ENCODE measurements around the gene APOB. TPM values are rescaled to one million over a fixed set of nuclear protein-coding genes. Genes with fewer than 3 reads are reported as not detected.
A peak's percentile ranks its signal among the peaks of the same experiment; 100 is the strongest.

The APOB gene
- total RNA-seq, 2 donors from 2014 or later = 0.09 to 0.91 TPM

DNA sequence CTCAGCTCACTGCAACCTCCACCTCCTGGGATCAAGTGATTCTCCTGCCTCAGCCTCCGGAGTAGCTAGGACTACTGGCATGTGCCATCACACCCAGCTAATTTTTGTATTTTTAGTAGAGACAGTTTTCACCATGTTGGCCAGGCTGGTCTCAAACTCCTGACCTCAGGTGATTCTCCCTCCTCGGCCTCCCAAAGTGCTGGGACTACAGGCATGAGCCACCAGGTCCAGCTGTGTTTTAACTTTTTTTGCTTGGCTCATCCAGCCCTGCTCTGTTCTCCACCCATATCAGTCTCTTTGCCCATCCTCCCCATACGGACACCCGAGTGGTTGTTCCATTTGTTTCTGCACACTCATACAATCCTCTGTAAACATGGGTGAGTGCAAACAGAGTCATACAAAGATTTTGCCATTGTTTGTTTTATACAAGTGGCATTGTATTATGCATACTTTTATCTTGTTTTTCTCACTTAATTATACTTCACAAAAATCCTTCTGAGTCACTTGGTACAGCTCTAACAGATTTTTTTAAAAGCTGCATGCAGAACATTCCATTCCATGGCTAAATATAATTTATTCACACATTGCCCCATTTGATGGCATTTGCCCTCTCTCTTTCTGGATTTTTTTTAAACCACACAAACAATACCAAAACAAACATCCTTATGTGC, 5.3 kb downstream of the APOB start:
- Histone ChIP-seq H3K27me3 (replicated peaks; ENCODE audit: insufficient read depth) (no peaks in the 10 kb centered on the region), H3K27ac (no peak overlapping the region), H3K36me3 (no peaks in the 10 kb centered on the region), H3K4me1 (replicated peaks) (no peaks in the 10 kb centered on the region), H3K4me3 (no peak overlapping the region), H3K9me3 (no peaks in the 10 kb centered on the region)
- TF ChIP-seq POLR2A (IDR thresholded peaks at IDR 0.05) (no peak), POLR2AphosphoS5 (IDR thresholded peaks at IDR 0.05) (peak; percentile 51)
- WGBS = 53% methylated on average over 4 of the region's 4 CpGs
- intact Hi-C loops (cut with DNase I) = loop anchor here (2.0 to 5.0 kb wide), 2 partner anchors 46 to 66 kb away; no protein-coding TSS in a partner anchor
- DNase-seq (ENCODE audit: low spot score) = no peak

DNA sequence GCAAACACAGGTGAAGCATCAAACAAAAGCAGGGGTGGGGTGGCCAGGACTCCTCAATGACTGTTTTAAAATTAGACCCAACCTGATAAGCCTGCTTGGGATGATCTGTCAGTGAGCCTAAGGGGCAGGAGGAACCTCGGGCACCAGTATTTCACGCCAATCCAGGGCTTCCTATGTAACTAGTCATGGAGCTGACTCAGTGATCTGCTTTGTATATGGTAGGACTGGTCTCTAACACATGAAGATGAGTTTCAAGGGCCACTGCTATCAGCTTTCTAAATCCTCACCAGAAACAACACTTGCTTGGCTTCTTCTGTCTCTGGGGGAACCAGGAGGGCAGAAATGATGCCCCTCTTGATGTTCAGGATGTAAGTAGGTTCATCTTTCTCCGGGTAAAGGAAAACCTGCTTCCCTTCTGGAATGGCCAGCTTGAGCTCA, 6.2 kb downstream of the APOB start:
- no peak for TF ChIP-seq POLR2A (IDR thresholded peaks at IDR 0.05)
- TF ChIP-seq, protein P1, sequence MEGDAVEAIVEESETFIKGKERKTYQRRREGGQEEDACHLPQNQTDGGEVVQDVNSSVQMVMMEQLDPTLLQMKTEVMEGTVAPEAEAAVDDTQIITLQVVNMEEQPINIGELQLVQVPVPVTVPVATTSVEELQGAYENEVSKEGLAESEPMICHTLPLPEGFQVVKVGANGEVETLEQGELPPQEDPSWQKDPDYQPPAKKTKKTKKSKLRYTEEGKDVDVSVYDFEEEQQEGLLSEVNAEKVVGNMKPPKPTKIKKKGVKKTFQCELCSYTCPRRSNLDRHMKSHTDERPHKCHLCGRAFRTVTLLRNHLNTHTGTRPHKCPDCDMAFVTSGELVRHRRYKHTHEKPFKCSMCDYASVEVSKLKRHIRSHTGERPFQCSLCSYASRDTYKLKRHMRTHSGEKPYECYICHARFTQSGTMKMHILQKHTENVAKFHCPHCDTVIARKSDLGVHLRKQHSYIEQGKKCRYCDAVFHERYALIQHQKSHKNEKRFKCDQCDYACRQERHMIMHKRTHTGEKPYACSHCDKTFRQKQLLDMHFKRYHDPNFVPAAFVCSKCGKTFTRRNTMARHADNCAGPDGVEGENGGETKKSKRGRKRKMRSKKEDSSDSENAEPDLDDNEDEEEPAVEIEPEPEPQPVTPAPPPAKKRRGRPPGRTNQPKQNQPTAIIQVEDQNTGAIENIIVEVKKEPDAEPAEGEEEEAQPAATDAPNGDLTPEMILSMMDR (IDR thresholded peaks at IDR 0.05) = no peak
- TF ChIP-seq POLR2AphosphoS5 (IDR thresholded peaks at IDR 0.05) = no peak
- no peaks in the 10 kb centered on the region for H3K36me3 ChIP-seq
- no peaks in the 10 kb centered on the region for H3K9me3 ChIP-seq
- DNase-seq (ENCODE audit: low spot score) = no peak
- H3K4me3 ChIP-seq = no peak overlapping the region
- intact Hi-C loops (cut with DNase I) = loop anchor here (2.0 to 5.0 kb wide), 2 partner anchors 45 to 65 kb away; no protein-coding TSS in a partner anchor
- WGBS = 81% methylated on average over 3 of the region's 3 CpGs
- H3K27me3 ChIP-seq (replicated peaks; ENCODE audit: insufficient read depth) = no peaks in the 10 kb centered on the region
- H3K27ac ChIP-seq = no peak overlapping the region
- H3K4me1 ChIP-seq (replicated peaks) = no peaks in the 10 kb centered on the region

DNA sequence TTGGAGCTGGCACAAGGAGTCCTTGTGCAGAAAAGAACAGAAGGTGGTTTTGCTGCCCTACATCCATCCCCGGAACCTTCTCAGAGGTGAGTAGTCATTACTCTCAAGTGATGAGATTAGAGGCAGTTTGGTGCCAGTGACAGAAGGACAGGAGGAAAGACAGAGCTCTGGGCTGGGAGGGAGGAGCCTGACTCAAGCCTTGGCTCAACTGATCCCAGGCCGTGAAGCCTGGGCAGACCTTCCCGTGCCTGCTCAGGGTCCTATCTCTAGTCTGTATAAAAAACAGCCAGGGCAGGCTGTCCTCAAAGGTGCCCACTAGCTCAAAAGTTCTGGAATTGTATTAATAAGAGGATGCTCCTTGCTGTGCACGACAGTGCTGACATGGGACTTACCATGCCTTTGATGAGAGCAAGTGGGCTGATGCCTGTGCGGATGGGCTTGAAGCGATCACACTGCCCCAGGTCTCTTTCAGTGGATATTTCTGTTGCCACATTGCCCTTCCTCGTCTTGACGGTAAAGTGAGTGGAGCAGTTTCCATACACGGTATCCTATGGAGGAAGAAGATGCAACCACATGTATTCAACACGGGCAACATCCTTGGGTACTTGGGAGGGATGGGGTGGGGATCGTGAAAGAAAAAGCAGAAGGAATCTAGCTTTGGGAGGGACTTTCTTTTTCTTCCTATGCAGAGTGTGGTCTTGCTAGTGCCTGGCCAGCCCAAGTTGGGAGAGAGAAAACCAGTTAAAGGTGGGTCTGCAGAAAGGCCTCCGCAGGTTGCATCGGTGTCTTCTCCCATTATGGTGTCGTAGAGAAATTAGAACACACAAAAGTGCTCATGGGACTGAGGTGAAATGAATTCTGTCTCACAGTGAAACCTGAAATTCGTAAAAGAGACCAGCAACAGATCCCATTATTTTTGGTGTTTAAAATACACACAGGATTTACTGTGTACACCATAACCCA, 6.9 kb downstream of the APOB start:
- no peak for DNase-seq (ENCODE audit: low spot score)
- WGBS = 91% methylated on average over 15 of the region's 15 CpGs
- Histone ChIP-seq H3K4me1 (replicated peaks) (no peaks in the 10 kb centered on the region), H3K27ac (no peak overlapping the region), H3K9me3 (no peaks in the 10 kb centered on the region), H3K36me3 (no peaks in the 10 kb centered on the region), H3K27me3 (replicated peaks; ENCODE audit: insufficient read depth) (no peaks in the 10 kb centered on the region), H3K4me3 (no peak overlapping the region)
- TF ChIP-seq, protein P1 (IDR thresholded peaks at IDR 0.05) = no peak
- no peak for TF ChIP-seq POLR2A (IDR thresholded peaks at IDR 0.05)
- no peak for TF ChIP-seq POLR2AphosphoS5 (IDR thresholded peaks at IDR 0.05)
- intact Hi-C loops (cut with DNase I) = loop anchor here (5.0 kb wide), 1 partner anchor 45 kb away; no protein-coding TSS in a partner anchor

- Histone ChIP-seq H3K27ac (no peak overlapping the region), H3K4me3 (no peak overlapping the region), H3K27me3 (replicated peaks; ENCODE audit: insufficient read depth) (no peaks in the 10 kb centered on the region), H3K9me3 (no peaks in the 10 kb centered on the region), H3K4me1 (replicated peaks) (no peaks in the 10 kb centered on the region), H3K36me3 (no peaks in the 10 kb centered on the region)
- intact Hi-C loops (cut with DNase I) = loop anchor here (5.0 kb wide), 1 partner anchor 44 kb away; no protein-coding TSS in a partner anchor
- TF ChIP-seq, protein P1 (IDR thresholded peaks at IDR 0.05) = no peak
- TF ChIP-seq POLR2A (IDR thresholded peaks at IDR 0.05) (no peak), POLR2AphosphoS5 (IDR thresholded peaks at IDR 0.05) (no peak)
- 93% methylated on average over 4 of the region's 4 CpGs for WGBS
- no peak for DNase-seq (ENCODE audit: low spot score)
These were observed 7.7 kb downstream of the APOB start for GRCh38 chr2:21035974-21036707.

Data from prostate gland (tissue), 2 donors.